Neuronal stem cell (in vitro differentiated cells): ENCODE data around the gene MFSD1.

ENCODE experiments used
- DNase-seq: peaks from one replicate; pipeline ENCODE4 v3.0.0-alpha.2; 2013; ENCODE audit warnings: low spot score
- H2AFZ ChIP-seq: one replicate; pipeline ENCODE4 v1.6.1; 2013; ENCODE audit warnings: mild to moderate bottlenecking, low read length, inconsistent platforms
- H2AK5ac ChIP-seq: 2 replicates; pipeline ENCODE4 v1.6.1; 2013; ENCODE audit warnings: low read depth, mild to moderate bottlenecking, inconsistent platforms, low read length, moderate library complexity, mixed read lengths
- H2BK120ac ChIP-seq: 2 replicates; pipeline ENCODE4 v1.6.1; 2013; ENCODE audit warnings: low read depth, mild to moderate bottlenecking, inconsistent platforms, low read length, moderate library complexity, mixed read lengths
- H2BK12ac ChIP-seq: one replicate; pipeline ENCODE4 v1.6.1; 2013; ENCODE audit warnings: low read length, inconsistent platforms
- H2BK15ac ChIP-seq: 2 replicates; pipeline ENCODE4 v1.6.1; 2013; ENCODE audit warnings: mild to moderate bottlenecking, low read length, inconsistent platforms, mixed read lengths
- H2BK5ac ChIP-seq: one replicate; pipeline ENCODE4 v1.6.1; 2013; ENCODE audit warnings: inconsistent platforms, mild to moderate bottlenecking, low read length, moderate library complexity
- H3K14ac ChIP-seq: one replicate; pipeline ENCODE4 v1.6.1; 2013; ENCODE audit warnings: low read length, inconsistent platforms
- H3K18ac ChIP-seq: 2 replicates; pipeline ENCODE4 v1.6.1; 2013; ENCODE audit warnings: low read length, inconsistent platforms
- H3K23ac ChIP-seq: 2 replicates; pipeline ENCODE4 v1.6.1; 2013; ENCODE audit warnings: low read depth, mild to moderate bottlenecking, mixed read lengths, low read length, inconsistent platforms; ENCODE audit not compliant: poor library complexity
- H3K27ac ChIP-seq: replicated peaks from 3 replicates; pipeline ENCODE4 v1.5.1; 2013; ENCODE audit warnings: low read length, inconsistent platforms
- H3K27me3 ChIP-seq, 3 experiments: 2 replicates each; pipeline ENCODE4 v1.6.1; 2013; ENCODE audit warnings: low read length in 3 of 3, mild to moderate bottlenecking in 2 of 3, inconsistent platforms in 1 of 3, low read depth in 1 of 3, mixed read lengths in 1 of 3, moderate library complexity in 1 of 3; ENCODE audit not compliant: control insufficient read depth in 3 of 3, insufficient read depth in 3 of 3
- H3K36me3 ChIP-seq, 2 donors: replicated peaks in 1 of 2; 2 replicates each; pipeline ENCODE4 v1.6.1; 2013; ENCODE audit warnings: low read length in 2 of 2; ENCODE audit not compliant: control insufficient read depth in 2 of 2, insufficient read depth in 2 of 2
- H3K4ac ChIP-seq: 2 replicates; pipeline ENCODE4 v1.6.1; 2013; ENCODE audit warnings: inconsistent platforms, mild to moderate bottlenecking, low read length, moderate library complexity
- H3K4me1 ChIP-seq, 2 donors: 1 replicate in 1 of 2; 2 replicates in 1 of 2; pipeline ENCODE4 v1.6.1; 2013; ENCODE audit warnings: low read length in 2 of 2, low read depth in 1 of 2; ENCODE audit not compliant: control insufficient read depth in 2 of 2, insufficient read depth in 1 of 2
- H3K4me2 ChIP-seq: one replicate; pipeline ENCODE4 v1.6.1; 2013; ENCODE audit warnings: mild to moderate bottlenecking, low read length, inconsistent platforms; ENCODE audit not compliant: insufficient read depth, poor library complexity, severe bottlenecking
- H3K4me3 ChIP-seq, 2 donors: 2 replicates each; pipeline ENCODE4 v1.5.1; 2013; ENCODE audit warnings: low read length in 2 of 2, mild to moderate bottlenecking in 2 of 2, inconsistent platforms in 1 of 2, moderate library complexity in 1 of 2
- H3K79me1 ChIP-seq: one replicate; pipeline ENCODE4 v1.6.1; 2013; ENCODE audit warnings: low read depth, mild to moderate bottlenecking, inconsistent platforms, low read length, moderate library complexity
- H3K9ac ChIP-seq: one replicate; pipeline ENCODE4 v1.6.1; 2013; ENCODE audit warnings: mild to moderate bottlenecking, low read depth, low read length, inconsistent platforms; ENCODE audit not compliant: poor library complexity
- H3K9me3 ChIP-seq, 2 donors: replicated peaks in 1 of 2; 2 replicates each; pipeline versions ENCODE3 to v1.6.1; 2013; ENCODE audit warnings: low read length in 2 of 2, mild to moderate bottlenecking in 2 of 2, inconsistent platforms in 1 of 2, low read depth in 1 of 2, mixed read lengths in 1 of 2, moderate library complexity in 1 of 2; ENCODE audit not compliant: control insufficient read depth in 2 of 2, insufficient read depth in 1 of 2
- H4K8ac ChIP-seq: one replicate; pipeline ENCODE4 v1.6.1; 2013; ENCODE audit warnings: low read depth, mild to moderate bottlenecking, inconsistent platforms, low read length, moderate library complexity
- H4K91ac ChIP-seq: one replicate; pipeline ENCODE4 v1.6.1; 2013; ENCODE audit warnings: low read length, low read depth, mild to moderate bottlenecking, inconsistent platforms; ENCODE audit not compliant: poor library complexity
- WGBS, 2 donors: extraction: QIAGEN DNeasy Blood & Tissue Kit; methylation state at CpG; one replicate each; pipeline ENCODE4 v1.1.7; 2013; ENCODE audit warnings: missing lambda C conversion rate in 2 of 2, mixed read lengths in 1 of 2; ENCODE audit not compliant: insufficient read length in 2 of 2, insufficient replicate concordance in 1 of 2; ENCODE audit errors: extremely low coverage in 2 of 2; 5-methylcytosine and 5-hydroxymethylcytosine counted together

The MFSD1 gene

GRCh38 chr3:158804441-158804840 is 2.6 kb downstream of the MFSD1 start:
- H3K4me1 ChIP-seq, result no peaks in the 10 kb centered on the region
- no peak for DNase-seq

GRCh38 chr3:158808697-158809096 is 6.8 kb downstream of the MFSD1 start:
- no peak overlapping the region for H2BK12ac ChIP-seq
- H3K27me3 ChIP-seq, result no peaks in the 10 kb centered on the region
- no peak overlapping the region for H4K91ac ChIP-seq
- H3K27ac ChIP-seq, result no peak overlapping the region
- H3K18ac ChIP-seq, result no peak overlapping the region
- H4K8ac ChIP-seq, result no peak overlapping the region
- H3K23ac ChIP-seq, result no peak overlapping the region
- H2AK5ac ChIP-seq, result no peak overlapping the region
- no peak overlapping the region for H2BK15ac ChIP-seq
- no peaks in the 10 kb centered on the region for H3K79me1 ChIP-seq
- no peak overlapping the region for H3K4me2 ChIP-seq
- H3K14ac ChIP-seq, result no peak overlapping the region
- H3K36me3 ChIP-seq, result peaks cover 0 to 16% of the 10 kb centered on the region in 2 donors
- H2AFZ ChIP-seq, result no peak overlapping the region
- no peak overlapping the region for H2BK120ac ChIP-seq
- no peak overlapping the region for H3K9ac ChIP-seq
- WGBS, 2 donors, result no CpG with 5 or more reads among the region's 3 CpGs
- H3K4me1 ChIP-seq, result no peaks in the 10 kb centered on the region
- no peak overlapping the region for H3K4me3 ChIP-seq
- H3K9me3 ChIP-seq, result no peaks in the 10 kb centered on the region
- no peak overlapping the region for H3K4ac ChIP-seq
- no peak overlapping the region for H2BK5ac ChIP-seq
- no peak for DNase-seq

More at GRCh38 chr3:158804441-158804840, 2.6 kb downstream of the MFSD1 start:
- Histone ChIP-seq H4K91ac (no peak overlapping the region), H2AFZ (no peak overlapping the region), H2BK5ac (no peak overlapping the region), H2BK15ac (no peak overlapping the region), H4K8ac (no peak overlapping the region), H3K27me3 (peaks cover 0 to 10% (median 5%) of the 10 kb centered on the region in 3 experiments), H3K18ac (no peak overlapping the region), H3K9me3 (no peaks in the 10 kb centered on the region), H3K4me3 (no peak overlapping the region), H2AK5ac (no peak overlapping the region), H3K36me3 (peaks cover 0 to 12% of the 10 kb centered on the region in 2 donors), H3K79me1 (no peaks in the 10 kb centered on the region), H3K14ac (no peak overlapping the region), H3K9ac (no peak overlapping the region), H3K4ac (no peak overlapping the region), H2BK120ac (no peak overlapping the region), H3K23ac (no peak overlapping the region), H2BK12ac (no peak overlapping the region), H3K4me2 (no peak overlapping the region), H3K27ac (no peak overlapping the region)
- WGBS, 2 donors, result no CpG with 5 or more reads among the region's 3 CpGs

- no peak overlapping the region for H2AK5ac ChIP-seq
- H3K36me3 ChIP-seq, result peaks cover 0 to 16% of the 10 kb centered on the region in 2 donors
- H3K9ac ChIP-seq, result no peak overlapping the region
- no peak overlapping the region for H3K27ac ChIP-seq
- H3K9me3 ChIP-seq, result no peaks in the 10 kb centered on the region
- no peak overlapping the region for H4K8ac ChIP-seq
- H4K91ac ChIP-seq, result no peak overlapping the region
- H3K4me3 ChIP-seq, result no peak overlapping the region
- no peak overlapping the region for H2BK15ac ChIP-seq
- H3K79me1 ChIP-seq, result no peaks in the 10 kb centered on the region
- H3K18ac ChIP-seq, result no peak overlapping the region
- no peak overlapping the region for H3K4me2 ChIP-seq
- H2BK12ac ChIP-seq, result no peak overlapping the region
- no peaks in the 10 kb centered on the region for H3K27me3 ChIP-seq
- H2BK5ac ChIP-seq, result no peak overlapping the region
- no peak overlapping the region for H3K4ac ChIP-seq
- H2BK120ac ChIP-seq, result no peak overlapping the region
- no peak overlapping the region for H2AFZ ChIP-seq
- WGBS, 2 donors, result no CpG with 5 or more reads among the region's 4 CpGs
- no peak overlapping the region for H3K14ac ChIP-seq
- no peak for DNase-seq
- no peak overlapping the region for H3K23ac ChIP-seq
- no peaks in the 10 kb centered on the region for H3K4me1 ChIP-seq
Observed at GRCh38 chr3:158809642-158810041, 7.8 kb downstream of the MFSD1 start.

GRCh38 chr3:158810823-158811724 is 9.2 kb downstream of the MFSD1 start:
- H3K9ac ChIP-seq, result no peak overlapping the region
- H3K4me3 ChIP-seq, result no peak overlapping the region
- H2AFZ ChIP-seq, result no peak overlapping the region
- H3K4ac ChIP-seq, result no peak overlapping the region
- H3K18ac ChIP-seq, result no peak overlapping the region
- H2BK5ac ChIP-seq, result no peak overlapping the region
- H3K27ac ChIP-seq, result no peak overlapping the region
- H2BK15ac ChIP-seq, result no peak overlapping the region
- no peak overlapping the region for H4K91ac ChIP-seq
- H2BK120ac ChIP-seq, result no peak overlapping the region
- no peaks in the 10 kb centered on the region for H3K27me3 ChIP-seq
- no peaks in the 10 kb centered on the region for H3K4me1 ChIP-seq
- no peak overlapping the region for H2AK5ac ChIP-seq
- H2BK12ac ChIP-seq, result no peak overlapping the region
- H3K23ac ChIP-seq, result no peak overlapping the region
- H3K4me2 ChIP-seq, result no peak overlapping the region
- H3K79me1 ChIP-seq, result no peaks in the 10 kb centered on the region
- WGBS, 2 donors, result no CpG with 5 or more reads among the region's 8 CpGs
- no peak overlapping the region for H4K8ac ChIP-seq
- H3K9me3 ChIP-seq, result no peaks in the 10 kb centered on the region
- no peak overlapping the region for H3K14ac ChIP-seq
- DNase-seq, result no peak
- peaks cover 0 to 16% of the 10 kb centered on the region in 2 donors for H3K36me3 ChIP-seq
